HG02798 (cell line): ENCODE data around the gene PDGFD.

Experiments
- ATAC-seq: cut with Tn5 transposase; IDR thresholded peaks from one replicate; pipeline ENCODE4 v1.9.1; 2021; ENCODE audit warnings: mild to moderate bottlenecking; ENCODE audit not compliant: unreplicated experiment, poor library complexity

Gene PDGFD

GRCh38 chr11:104015649-104016415 is 148.1 kb downstream of the PDGFD start:
- ATAC-seq: peak; percentile 96

- no peak for ATAC-seq
Observed at GRCh38 chr11:104011044-104011443, 152.9 kb downstream of the PDGFD start.

- no peak for ATAC-seq
Observed at GRCh38 chr11:104009744-104010143, 154.2 kb downstream of the PDGFD start.

GRCh38 chr11:104005234-104005855 is 158.6 kb downstream of the PDGFD start:
- no peak for ATAC-seq

GRCh38 chr11:104003491-104003890 is 160.5 kb downstream of the PDGFD start:
- no peak for ATAC-seq

GRCh38 chr11:104001561-104002056 is 162.3 kb downstream of the PDGFD start:
- no peak for ATAC-seq

- ATAC-seq: no peak
Observed at GRCh38 chr11:104000798-104001197, 163.1 kb downstream of the PDGFD start.

GRCh38 chr11:103998826-103999508 is 165.0 kb downstream of the PDGFD start:
- ATAC-seq: no peak

- peak; percentile 62 for ATAC-seq
Observed at GRCh38 chr11:103997082-103997481, 166.9 kb downstream of the PDGFD start.

GRCh38 chr11:103995896-103996295 is 168.1 kb downstream of the PDGFD start:
- no peak for ATAC-seq

GRCh38 chr11:103994518-103994917 is 169.4 kb downstream of the PDGFD start:
- ATAC-seq: no peak

- no peak for ATAC-seq
Observed at GRCh38 chr11:103994094-103994493, 169.9 kb downstream of the PDGFD start.

- ATAC-seq: no peak
Observed at GRCh38 chr11:103993507-103993906, 170.4 kb downstream of the PDGFD start.

GRCh38 chr11:103988595-103988969 is 175.4 kb downstream of the PDGFD start:
- ATAC-seq: no peak

- no peak for ATAC-seq
Observed at GRCh38 chr11:103987629-103988594, 176.0 kb downstream of the PDGFD start.

- no peak for ATAC-seq
Observed at GRCh38 chr11:103985041-103985440, 178.9 kb downstream of the PDGFD start.

GRCh38 chr11:103980108-103980507 is 183.8 kb downstream of the PDGFD start:
- no peak for ATAC-seq

- no peak for ATAC-seq
Observed at GRCh38 chr11:103978616-103979595, 185.0 kb downstream of the PDGFD start.

- ATAC-seq: no peak
Observed at GRCh38 chr11:103972013-103972412, 191.9 kb downstream of the PDGFD start.
